Non-pigmented ciliary epithelial cell (primary cell): Measurements from ENCODE around the gene NEB.

Experiments
- DNase-seq: peaks from one replicate; pipeline ENCODE4 v3.0.0-alpha.2; 2010; ENCODE audit warnings: low read depth

NEB gene

DNA sequence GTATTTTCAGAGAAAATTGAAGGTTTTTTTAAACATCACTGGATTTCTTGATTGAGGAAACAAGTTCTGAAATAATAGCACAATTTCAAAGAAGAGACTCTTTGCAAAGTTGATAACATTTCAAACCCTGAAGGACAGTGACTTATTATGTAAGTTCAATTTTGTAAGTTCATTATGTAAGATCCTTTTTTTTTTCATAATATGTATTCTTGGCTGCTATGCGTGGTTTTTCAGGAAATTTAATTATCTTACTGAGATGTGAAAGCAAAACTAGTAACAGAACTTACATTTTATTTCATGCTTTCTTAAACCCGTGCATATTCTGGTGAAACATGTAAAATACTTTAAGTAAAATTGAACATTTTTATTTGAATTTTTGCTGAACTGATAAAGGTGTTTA is 259.2 kb downstream of the NEB start:
- DNase-seq = no peak

DNA sequence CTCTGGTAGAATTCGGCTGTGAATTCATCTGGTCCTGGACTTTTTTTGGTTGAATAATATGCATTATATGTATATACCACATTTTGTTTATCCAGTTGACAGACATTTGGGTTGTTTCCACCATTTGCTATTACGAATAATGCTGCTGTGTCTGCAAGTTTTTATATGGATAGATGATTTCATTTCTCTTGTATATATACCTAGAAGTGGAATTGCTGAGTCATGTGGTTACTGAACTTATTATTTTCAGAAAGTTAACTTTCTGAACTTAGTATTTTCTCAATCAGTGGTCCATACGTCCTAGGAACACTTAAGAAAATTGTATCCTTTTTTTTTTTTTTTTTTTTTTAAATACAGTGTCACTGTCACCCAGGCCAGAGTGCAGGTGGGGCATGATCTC is 261.3 kb downstream of the NEB start:
- DNase-seq = no peak

DNA sequence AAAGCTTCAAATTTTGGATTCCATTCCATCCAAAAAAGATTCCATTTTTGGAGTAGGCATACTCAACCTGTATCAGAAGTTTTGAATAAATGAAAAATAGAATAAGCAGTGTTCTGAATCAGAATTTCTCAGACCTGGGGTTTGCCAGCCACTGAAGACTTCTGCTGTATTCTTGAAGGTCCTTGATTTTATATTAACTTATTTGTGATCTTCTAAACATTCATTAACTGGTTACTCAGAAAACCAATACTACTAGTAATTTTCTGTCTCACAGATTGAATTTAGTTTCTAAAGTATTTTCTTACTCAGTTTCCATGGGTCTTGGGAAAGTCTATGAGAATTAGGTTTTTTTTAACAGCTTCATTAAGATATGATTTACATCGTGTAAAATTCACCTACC is 263.7 kb downstream of the NEB start:
- DNase-seq = no peak

DNA sequence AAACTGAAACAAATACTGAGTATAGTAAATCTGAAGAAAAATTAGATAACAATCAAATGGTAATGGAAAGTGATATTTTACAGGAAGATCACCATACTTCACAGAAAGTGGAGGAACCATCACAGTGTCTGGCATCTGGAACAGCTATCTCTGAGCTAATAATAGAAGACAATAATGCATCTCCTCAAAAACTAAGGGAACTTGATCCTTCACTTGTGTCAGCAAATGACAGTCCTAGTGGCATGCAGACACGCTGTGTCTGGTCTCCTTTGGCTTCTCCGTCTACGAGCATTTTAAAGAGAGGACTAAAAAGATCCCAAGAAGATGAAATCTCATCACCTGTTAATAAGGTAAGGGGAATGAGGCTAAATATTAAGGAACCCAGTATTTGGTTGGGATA is 268.5 kb downstream of the NEB start:
- DNase-seq = no peak

DNA sequence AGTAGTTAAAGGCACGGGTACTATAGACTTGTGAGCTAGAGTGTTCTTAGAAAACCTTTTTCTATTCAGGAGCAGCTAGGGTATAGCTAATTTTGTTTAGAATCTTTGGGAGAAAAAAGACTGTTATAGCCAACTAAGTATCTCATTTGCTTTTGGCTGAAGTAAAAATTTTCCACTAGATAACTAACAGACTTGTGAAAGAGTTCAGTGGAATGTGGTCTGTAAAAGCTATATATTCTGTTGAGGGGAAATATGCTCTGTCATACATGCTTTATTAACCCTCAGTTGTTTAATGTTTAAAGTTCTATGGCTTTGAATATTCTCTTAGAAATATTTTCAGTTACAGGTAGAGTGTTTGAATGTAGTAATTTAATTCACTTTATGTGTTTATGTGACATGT is 274.9 kb downstream of the NEB start:
- no peak for DNase-seq

DNA sequence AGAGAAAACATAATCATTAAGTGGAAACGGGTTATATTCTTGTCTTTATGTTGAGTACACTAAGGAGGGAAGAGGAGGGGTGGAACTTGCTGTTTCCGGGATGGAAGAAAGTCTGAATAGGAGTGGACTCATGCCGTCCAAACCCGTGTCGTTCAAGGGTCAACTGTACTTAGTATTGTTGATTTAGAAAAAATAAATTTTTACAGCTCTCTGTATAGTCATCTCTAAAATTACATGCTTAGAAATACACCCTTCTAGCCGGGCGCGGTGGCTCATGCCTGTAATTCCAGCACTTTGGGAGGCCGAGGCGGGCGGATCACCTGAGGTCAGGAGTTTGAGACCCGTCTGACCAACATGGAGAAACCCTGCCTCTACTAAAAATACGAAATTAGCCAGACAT is 295.1 kb downstream of the NEB start:
- DNase-seq = no peak

DNA sequence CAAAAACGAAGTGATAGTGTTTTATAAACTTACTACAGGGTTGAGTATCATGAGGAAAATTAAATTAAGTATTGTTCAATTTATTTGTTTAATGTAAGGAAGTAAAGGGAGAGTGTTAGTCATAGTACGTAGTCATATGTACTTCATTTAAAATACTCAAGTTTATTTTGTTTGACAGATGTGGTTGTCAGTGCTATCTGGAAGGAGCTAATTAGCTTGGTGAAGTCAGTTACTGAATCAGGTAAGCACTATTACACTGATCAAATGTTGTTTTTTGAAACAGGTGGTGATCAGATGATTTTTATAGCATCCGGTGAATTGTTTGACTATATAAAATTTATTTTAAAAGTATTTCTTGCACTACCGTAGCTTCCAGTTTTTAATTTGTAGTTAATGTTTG is 295.8 kb downstream of the NEB start:
- no peak for DNase-seq

DNA sequence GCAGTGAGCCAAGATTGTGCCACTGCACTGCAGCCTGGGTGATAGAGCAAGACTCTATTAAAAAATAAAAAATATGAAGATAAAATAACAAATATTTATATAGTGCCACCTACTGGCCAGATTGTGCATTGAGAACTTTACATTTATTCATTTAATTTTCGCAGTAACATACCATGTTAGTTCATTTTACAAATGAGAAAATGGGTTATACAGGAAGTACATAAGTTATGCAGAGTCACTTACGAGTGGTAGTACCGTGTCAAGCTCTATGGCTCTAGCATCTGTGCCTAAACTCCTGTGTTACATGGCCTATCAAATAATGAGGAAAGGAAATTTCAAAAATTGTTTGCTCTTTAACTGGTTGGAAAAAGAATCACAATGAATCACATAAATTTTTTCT is 296.6 kb downstream of the NEB start:
- no peak for DNase-seq
